GM18870 (cell line): ENCODE measurements around the gene RNPEP.
"Not testable (repeated sequence)": the region's sequence is repeated elsewhere in the genome, so short reads cannot be mapped to it uniquely, and the experiment has no call there.

ENCODE experiments used
- ATAC-seq: cut with Tn5 transposase; IDR thresholded peaks from one replicate; pipeline ENCODE4 v1.9.1; 2021; ENCODE audit warnings: moderate library complexity; ENCODE audit not compliant: unreplicated experiment

Gene RNPEP

GRCh38 chr1:202034149-202034682, 51.8 kb downstream of the RNPEP start:
- no peak for ATAC-seq

GRCh38 chr1:202034683-202035462, 52.4 kb downstream of the RNPEP start:
- no peak for ATAC-seq

- no peak for ATAC-seq
Observed at GRCh38 chr1:202036595-202037387, 54.3 kb downstream of the RNPEP start.

GRCh38 chr1:202037706-202038296, 55.4 kb downstream of the RNPEP start:
- ATAC-seq, result no peak

GRCh38 chr1:202038688-202039346, 56.4 kb downstream of the RNPEP start:
- peak; percentile 49 for ATAC-seq

GRCh38 chr1:202045705-202046104, 63.3 kb downstream of the RNPEP start:
- ATAC-seq, result no peak

GRCh38 chr1:202046227-202046626, 63.8 kb downstream of the RNPEP start:
- ATAC-seq, result no peak

GRCh38 chr1:202046748-202047708, 64.6 kb downstream of the RNPEP start:
- ATAC-seq, result no peak

- ATAC-seq, result no peak
Observed at GRCh38 chr1:202047977-202048376, 65.5 kb downstream of the RNPEP start.

GRCh38 chr1:202049129-202049528, 66.7 kb downstream of the RNPEP start:
- ATAC-seq, result no peak

GRCh38 chr1:202054094-202054493, 71.6 kb downstream of the RNPEP start:
- no peak for ATAC-seq

- not testable (repeated sequence) for ATAC-seq
Observed at GRCh38 chr1:202054673-202055072, 72.2 kb downstream of the RNPEP start.
